WTC11 (cell line): ENCODE measurements around the gene MAP1S.

Experiments used
- CREM ChIP-seq: sonication (generic); formaldehyde crosslinking; IDR thresholded peaks from 2 replicates; pipeline ENCODE4 v1.8.1; 2022; ENCODE audit warnings: mild to moderate bottlenecking, missing genetic modification reagents, moderate library complexity
- PRRX2 ChIP-seq: fragments of 250-450 bp; sonication (Bioruptor Pico); IDR thresholded peaks from 2 replicates; pipeline ENCODE4 v1.8.0; 2021; ENCODE audit warnings: mild to moderate bottlenecking
- SMAD3 ChIP-seq: sonication (generic); formaldehyde crosslinking; IDR thresholded peaks from 2 replicates; pipeline ENCODE4 v1.8.0; 2022; ENCODE audit warnings: missing genetic modification reagents, mild to moderate bottlenecking, borderline replicate concordance
- SMAD4 ChIP-seq: sonication (generic); formaldehyde crosslinking; IDR thresholded peaks from 2 replicates; pipeline ENCODE4 v1.8.0; 2022; ENCODE audit warnings: mild to moderate bottlenecking, missing genetic modification reagents
- TP53 ChIP-seq: sonication (generic); formaldehyde crosslinking; IDR thresholded peaks from 2 replicates; pipeline ENCODE4 v1.8.1; 2023; ENCODE audit warnings: mild to moderate bottlenecking, missing genetic modification reagents
- TF ChIP-seq, protein P1 (sequence below): sonication (generic); formaldehyde crosslinking; IDR thresholded peaks from 2 replicates; pipeline ENCODE4 v1.8.1; 2023; ENCODE audit warnings: mild to moderate bottlenecking, missing genetic modification reagents, moderate library complexity
- TF ChIP-seq, protein P2 (sequence below): fragments of 200-600 bp; IDR thresholded peaks from 2 replicates; pipeline ENCODE4 v1.8.0; 2022; ENCODE audit warnings: antibody characterized with exemption
- TF ChIP-seq, protein P3 (sequence below): sonication (generic); formaldehyde crosslinking; IDR thresholded peaks from 2 replicates; pipeline ENCODE4 v1.8.0; 2023; ENCODE audit warnings: mild to moderate bottlenecking, missing genetic modification reagents
- TF ChIP-seq, protein P4 (sequence below): sonication (generic); formaldehyde crosslinking; IDR thresholded peaks from 2 replicates; pipeline ENCODE4 v1.8.0; 2023; ENCODE audit warnings: missing genetic modification reagents, mild to moderate bottlenecking, borderline replicate concordance

DNA sequence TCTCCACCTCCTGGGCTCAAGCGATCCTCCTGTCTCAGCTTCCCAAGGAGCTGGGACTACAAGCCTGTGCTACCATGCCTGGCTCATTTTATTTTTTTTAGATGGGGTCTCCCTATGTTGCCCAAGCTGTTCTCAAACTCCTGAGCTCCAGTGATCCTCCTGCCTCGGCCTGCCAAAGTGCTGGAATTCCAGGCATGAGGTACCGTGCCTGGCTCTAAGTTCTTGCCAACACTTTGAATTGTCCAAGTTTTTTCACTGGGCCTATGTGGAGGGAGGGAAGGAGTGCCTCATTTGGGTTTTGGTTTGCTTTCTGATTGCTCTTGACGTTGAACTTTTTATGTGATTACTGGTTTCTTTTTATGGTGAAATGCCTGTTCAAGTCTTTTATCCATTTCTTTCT, 26.7 kb upstream of the MAP1S start:
- TF ChIP-seq, protein P1, sequence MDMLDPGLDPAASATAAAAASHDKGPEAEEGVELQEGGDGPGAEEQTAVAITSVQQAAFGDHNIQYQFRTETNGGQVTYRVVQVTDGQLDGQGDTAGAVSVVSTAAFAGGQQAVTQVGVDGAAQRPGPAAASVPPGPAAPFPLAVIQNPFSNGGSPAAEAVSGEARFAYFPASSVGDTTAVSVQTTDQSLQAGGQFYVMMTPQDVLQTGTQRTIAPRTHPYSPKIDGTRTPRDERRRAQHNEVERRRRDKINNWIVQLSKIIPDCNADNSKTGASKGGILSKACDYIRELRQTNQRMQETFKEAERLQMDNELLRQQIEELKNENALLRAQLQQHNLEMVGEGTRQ (CRISPR knock-in tag): no peak
- TF ChIP-seq, protein P2, sequence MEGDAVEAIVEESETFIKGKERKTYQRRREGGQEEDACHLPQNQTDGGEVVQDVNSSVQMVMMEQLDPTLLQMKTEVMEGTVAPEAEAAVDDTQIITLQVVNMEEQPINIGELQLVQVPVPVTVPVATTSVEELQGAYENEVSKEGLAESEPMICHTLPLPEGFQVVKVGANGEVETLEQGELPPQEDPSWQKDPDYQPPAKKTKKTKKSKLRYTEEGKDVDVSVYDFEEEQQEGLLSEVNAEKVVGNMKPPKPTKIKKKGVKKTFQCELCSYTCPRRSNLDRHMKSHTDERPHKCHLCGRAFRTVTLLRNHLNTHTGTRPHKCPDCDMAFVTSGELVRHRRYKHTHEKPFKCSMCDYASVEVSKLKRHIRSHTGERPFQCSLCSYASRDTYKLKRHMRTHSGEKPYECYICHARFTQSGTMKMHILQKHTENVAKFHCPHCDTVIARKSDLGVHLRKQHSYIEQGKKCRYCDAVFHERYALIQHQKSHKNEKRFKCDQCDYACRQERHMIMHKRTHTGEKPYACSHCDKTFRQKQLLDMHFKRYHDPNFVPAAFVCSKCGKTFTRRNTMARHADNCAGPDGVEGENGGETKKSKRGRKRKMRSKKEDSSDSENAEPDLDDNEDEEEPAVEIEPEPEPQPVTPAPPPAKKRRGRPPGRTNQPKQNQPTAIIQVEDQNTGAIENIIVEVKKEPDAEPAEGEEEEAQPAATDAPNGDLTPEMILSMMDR: no peak
- TF ChIP-seq, protein P3, sequence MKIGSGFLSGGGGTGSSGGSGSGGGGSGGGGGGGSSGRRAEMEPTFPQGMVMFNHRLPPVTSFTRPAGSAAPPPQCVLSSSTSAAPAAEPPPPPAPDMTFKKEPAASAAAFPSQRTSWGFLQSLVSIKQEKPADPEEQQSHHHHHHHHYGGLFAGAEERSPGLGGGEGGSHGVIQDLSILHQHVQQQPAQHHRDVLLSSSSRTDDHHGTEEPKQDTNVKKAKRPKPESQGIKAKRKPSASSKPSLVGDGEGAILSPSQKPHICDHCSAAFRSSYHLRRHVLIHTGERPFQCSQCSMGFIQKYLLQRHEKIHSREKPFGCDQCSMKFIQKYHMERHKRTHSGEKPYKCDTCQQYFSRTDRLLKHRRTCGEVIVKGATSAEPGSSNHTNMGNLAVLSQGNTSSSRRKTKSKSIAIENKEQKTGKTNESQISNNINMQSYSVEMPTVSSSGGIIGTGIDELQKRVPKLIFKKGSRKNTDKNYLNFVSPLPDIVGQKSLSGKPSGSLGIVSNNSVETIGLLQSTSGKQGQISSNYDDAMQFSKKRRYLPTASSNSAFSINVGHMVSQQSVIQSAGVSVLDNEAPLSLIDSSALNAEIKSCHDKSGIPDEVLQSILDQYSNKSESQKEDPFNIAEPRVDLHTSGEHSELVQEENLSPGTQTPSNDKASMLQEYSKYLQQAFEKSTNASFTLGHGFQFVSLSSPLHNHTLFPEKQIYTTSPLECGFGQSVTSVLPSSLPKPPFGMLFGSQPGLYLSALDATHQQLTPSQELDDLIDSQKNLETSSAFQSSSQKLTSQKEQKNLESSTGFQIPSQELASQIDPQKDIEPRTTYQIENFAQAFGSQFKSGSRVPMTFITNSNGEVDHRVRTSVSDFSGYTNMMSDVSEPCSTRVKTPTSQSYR (CRISPR knock-in tag): no peak
- TF ChIP-seq, protein P4, sequence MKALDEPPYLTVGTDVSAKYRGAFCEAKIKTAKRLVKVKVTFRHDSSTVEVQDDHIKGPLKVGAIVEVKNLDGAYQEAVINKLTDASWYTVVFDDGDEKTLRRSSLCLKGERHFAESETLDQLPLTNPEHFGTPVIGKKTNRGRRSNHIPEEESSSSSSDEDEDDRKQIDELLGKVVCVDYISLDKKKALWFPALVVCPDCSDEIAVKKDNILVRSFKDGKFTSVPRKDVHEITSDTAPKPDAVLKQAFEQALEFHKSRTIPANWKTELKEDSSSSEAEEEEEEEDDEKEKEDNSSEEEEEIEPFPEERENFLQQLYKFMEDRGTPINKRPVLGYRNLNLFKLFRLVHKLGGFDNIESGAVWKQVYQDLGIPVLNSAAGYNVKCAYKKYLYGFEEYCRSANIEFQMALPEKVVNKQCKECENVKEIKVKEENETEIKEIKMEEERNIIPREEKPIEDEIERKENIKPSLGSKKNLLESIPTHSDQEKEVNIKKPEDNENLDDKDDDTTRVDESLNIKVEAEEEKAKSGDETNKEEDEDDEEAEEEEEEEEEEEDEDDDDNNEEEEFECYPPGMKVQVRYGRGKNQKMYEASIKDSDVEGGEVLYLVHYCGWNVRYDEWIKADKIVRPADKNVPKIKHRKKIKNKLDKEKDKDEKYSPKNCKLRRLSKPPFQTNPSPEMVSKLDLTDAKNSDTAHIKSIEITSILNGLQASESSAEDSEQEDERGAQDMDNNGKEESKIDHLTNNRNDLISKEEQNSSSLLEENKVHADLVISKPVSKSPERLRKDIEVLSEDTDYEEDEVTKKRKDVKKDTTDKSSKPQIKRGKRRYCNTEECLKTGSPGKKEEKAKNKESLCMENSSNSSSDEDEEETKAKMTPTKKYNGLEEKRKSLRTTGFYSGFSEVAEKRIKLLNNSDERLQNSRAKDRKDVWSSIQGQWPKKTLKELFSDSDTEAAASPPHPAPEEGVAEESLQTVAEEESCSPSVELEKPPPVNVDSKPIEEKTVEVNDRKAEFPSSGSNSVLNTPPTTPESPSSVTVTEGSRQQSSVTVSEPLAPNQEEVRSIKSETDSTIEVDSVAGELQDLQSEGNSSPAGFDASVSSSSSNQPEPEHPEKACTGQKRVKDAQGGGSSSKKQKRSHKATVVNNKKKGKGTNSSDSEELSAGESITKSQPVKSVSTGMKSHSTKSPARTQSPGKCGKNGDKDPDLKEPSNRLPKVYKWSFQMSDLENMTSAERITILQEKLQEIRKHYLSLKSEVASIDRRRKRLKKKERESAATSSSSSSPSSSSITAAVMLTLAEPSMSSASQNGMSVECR (CRISPR knock-in tag): no peak
- TF ChIP-seq PRRX2 (CRISPR knock-in tag) (no peak), SMAD3 (CRISPR knock-in tag) (no peak), CREM (CRISPR knock-in tag) (no peak), SMAD4 (CRISPR knock-in tag) (no peak), TP53 (CRISPR knock-in tag) (no peak)
